IMR-90 (cell line): ENCODE data around the gene CUEDC2. TPM values are rescaled to one million over a fixed set of nuclear protein-coding genes. Genes with fewer than 3 reads are reported as not detected.

ENCODE experiments used
- ATAC-seq: fragments of 200-7000 bp; cut with Tn5 transposase; 2 replicates; pipeline ENCODE4 v1.9.1; 2020; ENCODE audit warnings: low read depth, mild to moderate bottlenecking, moderate library complexity
- BruUV-seq: library from RNA; stranded (reverse); fragments of 400-500 nt; replicated peaks from 2 replicates; lab custom pipeline; 2021; lab: Mats Ljungman, UMichigan
- CTCF ChIA-PET: fragments of 300-600 bp; formaldehyde crosslinking; extraction: SDS; loops from one replicate; lab custom pipeline; 2021; ENCODE audit warnings: antibody characterized with exemption; lab: Yijun Ruan, JAX
- POLR2A ChIA-PET: fragments of 300-600 bp; sonication (Branson Sonifier 250); formaldehyde crosslinking; loops from one replicate; lab custom pipeline; 2022; ENCODE audit warnings: antibody characterized with exemption; ENCODE audit not compliant: unreplicated experiment; lab: Charles Lee
- DNase-seq: peaks from one replicate; pipeline ENCODE4 v3.0.0; 2013
- H2AFZ ChIP-seq: replicated peaks from 2 replicates; pipeline ENCODE3; 2013; ENCODE audit warnings: low read length, mild to moderate bottlenecking; ENCODE audit not compliant: poor library complexity
- H2AK5ac ChIP-seq: 2 replicates; pipeline ENCODE4 v1.6.1; 2013; ENCODE audit warnings: low read depth, low read length, inconsistent platforms
- H2AK9ac ChIP-seq: replicated peaks from 2 replicates; pipeline ENCODE3; 2013; ENCODE audit warnings: mild to moderate bottlenecking, low read depth, low read length, moderate library complexity; ENCODE audit not compliant: poor library complexity
- H2BK120ac ChIP-seq: 2 replicates; pipeline ENCODE4 v1.6.1; 2013; ENCODE audit warnings: low read depth, low read length, inconsistent platforms
- H2BK15ac ChIP-seq: 3 replicates; pipeline ENCODE4 v1.6.1; 2013; ENCODE audit warnings: low read depth, low read length, inconsistent platforms
- H2BK20ac ChIP-seq: 2 replicates; pipeline ENCODE4 v1.6.1; 2013; ENCODE audit warnings: low read depth, mild to moderate bottlenecking, inconsistent platforms, low read length, moderate library complexity
- H2BK5ac ChIP-seq: 2 replicates; pipeline ENCODE4 v1.6.1; 2013; ENCODE audit warnings: mild to moderate bottlenecking, low read depth, low read length, inconsistent platforms; ENCODE audit not compliant: poor library complexity, severe bottlenecking
- H3K14ac ChIP-seq: replicated peaks from 2 replicates; pipeline ENCODE4 v1.6.1; 2013; ENCODE audit warnings: low read depth, low read length, inconsistent platforms
- H3K18ac ChIP-seq: 2 replicates; pipeline ENCODE4 v1.6.1; 2013; ENCODE audit warnings: low read depth, low read length, control low read depth
- H3K23ac ChIP-seq: 2 replicates; pipeline ENCODE4 v1.6.1; 2013; ENCODE audit warnings: low read depth, low read length, inconsistent platforms
- H3K27ac ChIP-seq: 2 replicates; pipeline ENCODE4 v1.5.1; 2013; ENCODE audit warnings: mild to moderate bottlenecking, control low read depth, low read length; ENCODE audit not compliant: insufficient read depth
- H3K27me3 ChIP-seq: 2 replicates; pipeline ENCODE4 v1.6.1; 2013; ENCODE audit warnings: low read length; ENCODE audit not compliant: control insufficient read depth, insufficient read depth
- H3K36me3 ChIP-seq: 2 replicates; pipeline ENCODE4 v1.6.1; 2013; ENCODE audit warnings: low read length, mixed read lengths; ENCODE audit not compliant: control insufficient read depth, insufficient read depth
- H3K4ac ChIP-seq: 2 replicates; pipeline ENCODE4 v1.6.1; 2013; ENCODE audit warnings: low read depth, low read length, inconsistent platforms
- H3K4me1 ChIP-seq: 2 replicates; pipeline ENCODE4 v1.6.1; 2013; ENCODE audit warnings: low read length, mixed read lengths; ENCODE audit not compliant: control insufficient read depth, insufficient read depth
- H3K4me2 ChIP-seq: 2 replicates; pipeline ENCODE4 v1.6.1; 2013; ENCODE audit warnings: low read depth, mild to moderate bottlenecking, control low read depth, low read length, moderate library complexity
- H3K4me3 ChIP-seq: 2 replicates; pipeline ENCODE4 v1.5.1; 2013; ENCODE audit warnings: low read depth, mild to moderate bottlenecking, control low read depth, low read length, moderate library complexity; ENCODE audit not compliant: insufficient read depth
- H3K56ac ChIP-seq: 2 replicates; pipeline ENCODE4 v1.6.1; 2013; ENCODE audit warnings: low read length, inconsistent platforms; ENCODE audit not compliant: insufficient read depth; ENCODE audit errors: extremely low read depth
- H3K79me1 ChIP-seq, 2 experiments: 2 replicates each; pipeline ENCODE4 v1.6.1; 2013; ENCODE audit warnings: low read length in 2 of 2, inconsistent platforms in 1 of 2, low read depth in 1 of 2
- H3K9ac ChIP-seq: 2 replicates; pipeline ENCODE4 v1.6.1; 2013; ENCODE audit warnings: low read depth, low read length, control low read depth
- H3K9me1 ChIP-seq: 2 replicates; pipeline ENCODE4 v1.6.1; 2013; ENCODE audit warnings: low read length, inconsistent platforms; ENCODE audit not compliant: insufficient read depth
- H3K9me3 ChIP-seq: 2 replicates; pipeline ENCODE4 v1.6.1; 2013; ENCODE audit warnings: low read length; ENCODE audit not compliant: control insufficient read depth, insufficient read depth
- H4K20me1 ChIP-seq: 2 replicates; pipeline ENCODE4 v1.6.1; 2013; ENCODE audit warnings: low read length, inconsistent platforms; ENCODE audit not compliant: insufficient read depth
- H4K5ac ChIP-seq: 2 replicates; pipeline ENCODE4 v1.6.1; 2013; ENCODE audit warnings: mild to moderate bottlenecking, low read depth, low read length, control low read depth
- H4K8ac ChIP-seq, 2 experiments: 2 replicates each; pipeline ENCODE4 v1.6.1; 2013; ENCODE audit warnings: low read depth in 2 of 2, low read length in 2 of 2, control low read depth in 1 of 2, inconsistent platforms in 1 of 2
- H4K91ac ChIP-seq: 2 replicates; pipeline ENCODE4 v1.6.1; 2013; ENCODE audit warnings: low read depth, low read length, inconsistent platforms; ENCODE audit not compliant: insufficient read depth
- BHLHE40 ChIP-seq: fragments of 150-350 bp; IDR thresholded peaks from 2 replicates; pipeline ENCODE4 v1.6.1; 2016; ENCODE audit warnings: mild to moderate bottlenecking, low read depth, low read length
- CEBPB ChIP-seq: IDR thresholded peaks from 2 replicates; pipeline ENCODE4 v1.6.1; 2012; ENCODE audit warnings: low read depth, low read length, improper control_type of control experiment
- CHD1 ChIP-seq: IDR thresholded peaks from 2 replicates; pipeline ENCODE4 v1.6.1; 2012; ENCODE audit warnings: low read depth, low read length, improper control_type of control experiment
- CTCF ChIP-seq: conservative IDR thresholded peaks from 2 replicates; pipeline ENCODE4 v1.5.1; 2012; ENCODE audit warnings: mild to moderate bottlenecking, low read depth, low read length, improper control_type of control experiment
- ELK1 ChIP-seq: fragments of 150-350 bp; IDR thresholded peaks from 2 replicates; pipeline ENCODE4 v1.6.1; 2016; ENCODE audit warnings: low read depth, mild to moderate bottlenecking, low read length, moderate library complexity, borderline replicate concordance
- FOS ChIP-seq: fragments of 150-350 bp; IDR thresholded peaks from 2 replicates; pipeline ENCODE4 v1.6.1; 2016; ENCODE audit warnings: low read depth, low read length
- MAFK ChIP-seq: IDR thresholded peaks from 2 replicates; pipeline ENCODE4 v1.6.1; 2012; ENCODE audit warnings: low read depth, low read length, improper control_type of control experiment
- MAZ ChIP-seq: IDR thresholded peaks from 2 replicates; pipeline ENCODE4 v1.6.1; 2012; ENCODE audit warnings: low read depth, mild to moderate bottlenecking, low read length, improper control_type of control experiment, moderate library complexity, borderline replicate concordance
- MXI1 ChIP-seq: IDR thresholded peaks from 2 replicates; pipeline ENCODE4 v1.6.1; 2012; ENCODE audit warnings: low read depth, mild to moderate bottlenecking, low read length, moderate library complexity, borderline replicate concordance
- NFE2L2 ChIP-seq: fragments of 150-350 bp; IDR thresholded peaks from 2 replicates; pipeline ENCODE4 v1.6.1; 2016; ENCODE audit warnings: low read depth, mild to moderate bottlenecking, low read length
- POLR2A ChIP-seq: IDR thresholded peaks from 2 replicates; pipeline ENCODE4 v1.6.1; 2012; ENCODE audit warnings: mild to moderate bottlenecking, low read depth, low read length
- RAD21 ChIP-seq: IDR thresholded peaks from 2 replicates; pipeline ENCODE4 v1.6.1; 2012; ENCODE audit warnings: low read length, improper control_type of control experiment
- RCOR1 ChIP-seq: IDR thresholded peaks from 2 replicates; pipeline ENCODE4 v1.6.1; 2012; ENCODE audit warnings: mild to moderate bottlenecking, low read length, improper control_type of control experiment; ENCODE audit not compliant: insufficient replicate concordance
- RFX5 ChIP-seq: IDR thresholded peaks from 2 replicates; pipeline ENCODE4 v1.8.0; 2012; ENCODE audit warnings: low read depth, mild to moderate bottlenecking, low read length, moderate library complexity
- SMC3 ChIP-seq: fragments of 150-350 bp; IDR thresholded peaks from 2 replicates; pipeline ENCODE4 v1.6.1; 2016; ENCODE audit warnings: low read depth, mild to moderate bottlenecking, antibody characterized with exemption, low read length, moderate library complexity
- USF2 ChIP-seq: fragments of 150-350 bp; IDR thresholded peaks from 2 replicates; pipeline ENCODE4 v1.6.1; 2017; ENCODE audit warnings: mild to moderate bottlenecking, antibody characterized with exemption, low read length, low read depth
- WGBS, 2 experiments: methylation state at CpG; one replicate each; pipeline versions ENCODE4 v1.1.5 to v1.1.7; 2013; ENCODE audit warnings: missing lambda C conversion rate in 2 of 2; ENCODE audit not compliant: insufficient read length in 1 of 2; ENCODE audit errors: extremely low coverage in 2 of 2; 5-methylcytosine and 5-hydroxymethylcytosine counted together
- dilution Hi-C: fragments of 300-500 bp; cut with HindIII; formaldehyde crosslinking; loops from one replicate; pipeline ENCODE4 v1.14.3; 2018; ENCODE audit warnings: low sequenced_read_pairs; ENCODE audit not compliant: unreplicated experiment
- in situ Hi-C: fragments of 300-500 bp; cut with MboI; formaldehyde crosslinking; loops from 3 replicates; pipeline ENCODE4 v1.14.3; 2019; ENCODE audit warnings: low sequenced_read_pairs, inconsistent platforms, mixed read lengths
- intact Hi-C: fragments of 100-400 bp; cut with micrococcal nuclease; formaldehyde crosslinking; loops from 2 replicates; pipeline ENCODE4 v1.10.0; 2022
- polyA plus RNA-seq, 3 experiments: library from polyadenylated mRNA; depleted of rRNA; stranded (reverse); fragments of >200 nt; gene quantifications; 2 replicates each; pipeline ENCODE4 v1.2.3, GENCODE V29; 2012; ENCODE audit warnings: low replicate concordance in 1 of 3
- total RNA-seq: library from RNA; depleted of rRNA; stranded (reverse); fragments of >200 nt; gene quantifications from 2 replicates; pipeline ENCODE4 v1.2.3, GENCODE V29; 2012

Gene CUEDC2
- total and polyA plus RNA-seq, 2 of the 4 experiments (the other 2 are of a cell fraction) = 55.7 to 84.9 TPM

GRCh38 chr10:102436312-102436711 is 3.9 kb upstream of the CUEDC2 start:
- Histone ChIP-seq H4K20me1 (no peaks in the 10 kb centered on the region), H4K8ac (no peak overlapping the region; a peak in 1 of 4 replicates), H2BK120ac (no peak overlapping the region), H3K9ac (no peak overlapping the region), H3K27me3 (no peaks in the 10 kb centered on the region), H2BK15ac (no peak overlapping the region), H2AFZ (no peak overlapping the region), H3K4me2 (no peak overlapping the region; the same call in 1 of the 2 replicates), H2AK5ac (no peak overlapping the region), H4K91ac (no peak overlapping the region), H3K27ac (no peak overlapping the region), H4K5ac (no peak overlapping the region), H2BK20ac (no peak overlapping the region), H3K56ac (no peak overlapping the region), H3K4me3 (no peak overlapping the region), H2AK9ac (peak overlapping the region; percentile 1), H3K23ac (no peak overlapping the region), H3K4ac (no peak overlapping the region), H3K36me3 (no peaks in the 10 kb centered on the region), H3K14ac (no peak overlapping the region), H3K18ac (no peak overlapping the region), H3K9me3 (no peaks in the 10 kb centered on the region), H3K79me1 (peaks cover 6 to 10% of the 10 kb centered on the region in 2 experiments; a peak in 3 of 4 replicates), H2BK5ac (no peak overlapping the region), H3K4me1 (peaks cover 13% of the 10 kb centered on the region), H3K9me1 (peaks cover 5% of the 10 kb centered on the region; the same call in 1 of the 2 replicates)
- TF ChIP-seq CEBPB (no peak), RFX5 (no peak), SMC3 (no peak), CTCF (no peak), BHLHE40 (no peak), MAZ (no peak), RAD21 (no peak), USF2 (no peak), RCOR1 (no peak), CHD1 (no peak), MXI1 (no peak), ELK1 (no peak), NFE2L2 (no peak), POLR2A (no peak), FOS (no peak), MAFK (no peak)
- no TSS peak for BruUV-seq
- no peak for DNase-seq
- POLR2A ChIA-PET = no interaction called here
- 80% methylated on average over 6 of the region's 6 CpGs; no CpG with 5 or more reads in 1 of the 2 experiments for WGBS, 2 experiments
- CTCF ChIA-PET = no interaction called here
- intact Hi-C loops = no loop called here
- in situ Hi-C loops = no loop called here
- no peak for ATAC-seq
- dilution Hi-C loops = no loop called here
